MM.1S (cell line): ENCODE data around the gene SLC46A2.

ENCODE experiments used
- CTCF ChIP-seq: fragments of 300-600 bp; sonication (generic); IDR thresholded peaks from 2 replicates; pipeline ENCODE4 v1.5.1; 2016; ENCODE audit warnings: antibody characterized with exemption, low read length, mixed read lengths
- EZH2 ChIP-seq: fragments of 300-600 bp; sonication (generic); optimal IDR thresholded peaks from 2 replicates; pipeline ENCODE3; 2017; ENCODE audit warnings: low read depth, mild to moderate bottlenecking, antibody characterized with exemption, low read length, mixed read lengths

DNA sequence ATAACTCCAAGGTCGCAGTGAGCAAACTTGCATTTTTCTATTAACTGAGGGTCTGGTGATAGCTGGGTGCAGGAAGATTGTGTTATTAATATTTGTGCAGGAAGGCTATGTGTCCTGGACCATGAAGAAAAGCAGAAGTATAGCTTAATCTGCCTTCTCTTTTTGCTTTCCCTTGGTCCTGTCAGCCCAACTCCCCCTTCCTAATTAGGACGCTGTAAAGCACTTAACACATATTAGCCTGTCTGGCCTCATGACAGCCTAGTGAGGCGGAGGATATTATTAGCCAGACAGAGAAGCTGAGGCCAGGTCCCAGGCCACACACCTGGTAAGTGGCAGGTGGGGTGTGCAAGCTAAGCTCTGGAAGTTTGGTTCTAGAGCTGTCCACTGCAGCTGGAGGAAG, 29.5 kb downstream of the SLC46A2 start:
- no peak for TF ChIP-seq CTCF
- no peak for TF ChIP-seq EZH2
